Activated CD8-positive, alpha-beta memory T cell treated with anti-CD3 and anti-CD28 coated beads for 24 hours (primary cell): Measurements from ENCODE around the gene KCNIP4.

Experiments used
- DNase-seq: peaks from one replicate; pipeline ENCODE4 v3.0.0-alpha.2; 2020

KCNIP4 gene

GRCh38 chr4:21554066-21554465 is 394.5 kb downstream of the KCNIP4 start:
- no peak for DNase-seq

- no peak for DNase-seq
Observed at GRCh38 chr4:21552455-21552854, 396.1 kb downstream of the KCNIP4 start.

DNA sequence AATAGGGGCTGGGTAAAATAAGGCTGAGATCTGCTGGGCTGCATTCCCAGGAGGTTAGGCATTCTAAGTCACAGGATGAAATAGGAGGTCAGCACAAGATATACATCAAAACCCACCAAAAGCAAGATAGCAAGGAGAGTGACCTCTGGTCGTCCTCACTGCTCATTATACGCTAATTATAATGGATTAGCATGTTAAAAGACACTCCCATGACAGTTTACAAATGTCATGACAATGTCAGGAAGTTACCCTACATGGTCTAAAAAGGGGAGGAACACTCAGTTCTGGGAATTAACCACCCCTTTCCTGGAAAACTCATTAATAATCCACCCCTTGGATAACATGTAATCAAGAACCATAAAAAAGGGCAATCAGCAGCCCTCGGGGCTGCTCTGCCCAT is 403.6 kb downstream of the KCNIP4 start:
- DNase-seq: no peak

DNA sequence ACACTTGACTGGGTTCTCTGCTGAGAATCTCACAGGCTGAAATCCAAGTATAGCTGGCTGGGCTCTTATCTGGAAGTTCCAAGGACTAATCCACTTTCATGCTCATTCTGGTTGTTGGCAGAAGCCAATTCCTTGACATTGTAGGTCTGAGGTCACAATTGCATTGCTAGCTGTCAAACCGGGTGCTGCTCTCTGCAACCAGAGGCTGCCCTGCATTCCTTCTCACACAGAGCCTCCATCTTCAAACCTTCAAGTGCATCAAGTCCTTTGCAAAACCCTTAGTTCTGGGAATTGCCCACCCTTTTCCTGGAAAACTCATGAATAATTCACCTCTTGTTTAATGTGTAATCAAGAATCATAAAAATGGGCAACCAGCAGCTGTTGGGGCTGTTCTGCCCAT is 404.2 kb downstream of the KCNIP4 start:
- no peak for DNase-seq

GRCh38 chr4:21543514-21543913 is 405.1 kb downstream of the KCNIP4 start:
- no peak for DNase-seq

DNA sequence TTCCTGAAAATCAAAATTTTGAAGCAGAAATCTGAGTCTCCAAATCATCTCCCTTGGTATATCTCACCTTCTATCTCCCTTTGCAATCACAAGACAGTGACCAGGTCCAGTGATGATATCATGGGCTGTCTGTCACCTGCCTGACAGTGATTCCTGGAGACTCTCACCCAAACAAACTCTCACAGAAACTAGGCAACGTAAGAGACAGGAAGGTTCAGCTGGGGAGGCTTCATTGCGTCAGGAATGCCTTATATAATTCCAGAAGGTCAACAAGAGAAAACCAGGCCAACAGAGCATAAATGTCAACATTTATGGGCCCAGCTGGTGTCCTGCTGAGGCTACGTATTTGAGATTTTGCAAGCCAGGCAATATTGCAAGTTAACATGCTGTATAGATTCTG is 412.7 kb downstream of the KCNIP4 start:
- DNase-seq: no peak

- no peak for DNase-seq
Observed at GRCh38 chr4:21531048-21531447, 417.5 kb downstream of the KCNIP4 start.

DNA sequence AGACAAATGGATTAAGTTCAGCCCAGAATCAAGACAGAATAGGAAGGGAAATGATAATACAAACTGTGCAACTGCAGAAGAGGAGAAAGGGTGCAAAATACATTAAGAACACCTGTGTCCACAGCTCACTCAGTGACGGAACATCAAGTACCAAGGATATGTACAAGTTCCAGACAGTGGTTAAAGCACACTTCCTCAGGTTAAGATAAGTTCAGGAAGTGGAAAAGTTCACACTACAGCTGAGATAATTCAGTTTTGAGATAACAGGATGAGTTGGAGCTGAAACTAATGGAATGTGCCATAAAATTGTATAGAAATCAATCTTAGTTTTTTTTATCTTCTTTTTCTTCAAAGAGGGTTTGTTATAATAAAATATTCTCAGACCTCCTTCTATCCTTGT is 419.4 kb downstream of the KCNIP4 start:
- DNase-seq: no peak

GRCh38 chr4:21522296-21522695 is 426.3 kb downstream of the KCNIP4 start:
- no peak for DNase-seq

GRCh38 chr4:21517126-21517859 is 431.3 kb downstream of the KCNIP4 start:
- no peak for DNase-seq

DNA sequence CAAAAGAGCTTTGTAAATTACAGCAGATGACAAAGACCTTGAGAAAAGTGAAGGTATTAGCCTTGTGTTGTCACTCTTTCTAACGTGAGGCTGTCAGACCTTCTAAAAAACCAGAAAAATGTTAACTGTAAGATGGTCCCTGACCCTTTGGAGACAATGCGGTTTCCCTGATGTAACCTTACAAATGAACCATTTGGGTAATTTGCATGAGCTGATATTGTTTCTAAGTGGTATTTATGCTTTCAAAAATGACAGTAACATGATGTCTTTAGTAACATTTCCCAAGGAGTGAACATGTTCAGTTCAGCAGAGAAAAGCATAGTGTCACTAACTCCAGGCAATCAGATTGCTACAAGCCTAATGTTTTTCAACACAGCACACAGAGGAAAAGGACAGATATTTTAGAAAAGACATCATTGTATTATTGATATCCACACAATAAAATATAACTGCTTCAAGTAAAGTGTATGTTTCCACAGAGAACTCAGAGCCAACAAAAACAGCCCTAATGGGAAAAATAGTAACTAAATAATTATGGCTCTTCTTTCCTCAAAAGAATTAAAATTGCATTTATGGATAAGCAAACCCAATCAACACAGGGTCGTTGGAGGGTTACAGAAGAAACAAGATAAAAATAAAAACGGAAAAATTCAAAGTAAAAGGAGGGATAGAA is 434.4 kb downstream of the KCNIP4 start:
- no peak for DNase-seq

DNA sequence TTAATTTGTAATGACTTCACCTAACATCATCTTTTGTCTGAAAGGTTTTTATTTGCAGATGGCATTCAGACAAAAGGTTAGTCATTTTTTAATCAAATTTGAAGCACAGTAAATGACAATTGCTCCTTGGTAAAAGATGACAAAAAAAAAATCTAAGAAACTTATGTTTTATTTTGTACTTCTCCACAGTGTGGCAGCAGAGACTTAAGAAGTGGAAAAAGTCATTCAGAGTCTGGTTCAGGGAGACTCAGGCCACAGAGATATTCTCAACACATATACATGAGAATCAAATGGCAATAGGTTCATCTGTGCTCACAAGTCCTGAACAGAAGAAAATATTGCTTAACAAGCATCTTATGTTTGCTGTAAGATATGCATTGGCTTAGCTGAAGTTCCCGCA is 436.2 kb downstream of the KCNIP4 start:
- no peak for DNase-seq

- DNase-seq: no peak
Observed at GRCh38 chr4:21507439-21507838, 441.1 kb downstream of the KCNIP4 start.

GRCh38 chr4:21490682-21491081 is 457.9 kb downstream of the KCNIP4 start:
- DNase-seq: no peak

DNA sequence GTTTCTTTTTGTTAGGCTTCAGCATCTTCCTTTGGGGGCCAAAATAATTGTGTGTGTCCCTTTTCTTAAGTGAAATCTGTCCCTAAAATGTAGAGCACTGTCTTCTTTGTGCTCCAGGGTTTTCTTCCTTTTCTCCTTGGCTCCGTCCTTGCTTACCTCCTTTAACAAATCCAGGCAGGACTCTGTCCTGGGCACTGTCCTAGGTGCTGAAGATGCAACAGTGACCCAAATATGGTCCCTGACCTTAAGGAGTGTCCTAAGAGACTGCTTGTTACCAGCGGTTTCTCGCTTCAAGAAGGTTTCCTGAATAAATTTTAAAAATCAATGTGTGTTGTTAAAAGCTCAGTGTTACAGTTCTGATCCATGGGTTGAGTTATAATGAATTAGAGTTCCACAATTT is 471.8 kb downstream of the KCNIP4 start:
- DNase-seq: no peak

DNA sequence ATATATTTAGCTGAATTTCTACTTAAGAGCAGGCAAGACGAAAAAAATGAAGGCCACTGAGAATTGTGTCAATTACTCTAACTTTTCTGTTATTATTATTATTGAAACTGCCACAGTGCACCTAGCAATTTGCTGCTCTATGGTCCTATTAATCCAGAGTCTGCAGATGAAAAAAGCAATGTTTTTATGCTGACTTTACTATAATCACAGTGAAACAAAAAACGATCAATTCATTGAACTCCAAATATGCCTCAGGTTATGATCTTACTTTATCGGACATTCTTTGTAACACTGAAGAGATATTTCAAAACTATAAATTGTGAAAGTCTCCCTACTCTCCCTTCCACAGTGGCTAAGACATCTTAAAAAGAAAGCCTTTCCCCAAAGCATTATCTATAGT is 474.4 kb downstream of the KCNIP4 start:
- DNase-seq: no peak

GRCh38 chr4:21470535-21470934 is 478.0 kb downstream of the KCNIP4 start:
- no peak for DNase-seq

- DNase-seq: no peak
Observed at GRCh38 chr4:21469438-21470300, 478.9 kb downstream of the KCNIP4 start.

- no peak for DNase-seq
Observed at GRCh38 chr4:21467551-21467950, 481.0 kb downstream of the KCNIP4 start.

GRCh38 chr4:21457086-21457840 is 491.3 kb downstream of the KCNIP4 start:
- DNase-seq: no peak

- DNase-seq: no peak
Observed at GRCh38 chr4:21454831-21455230, 493.7 kb downstream of the KCNIP4 start.

- DNase-seq: no peak
Observed at GRCh38 chr4:21454201-21454600, 494.4 kb downstream of the KCNIP4 start.

- no peak for DNase-seq
Observed at GRCh38 chr4:21452931-21453330, 495.6 kb downstream of the KCNIP4 start.
